Activated gamma-delta T cell treated with Interleukin-2 at 50 U/mL for 16 hours (primary cell): Measurements from ENCODE around the gene EMID1.

Experiments used
- DNase-seq: peaks from one replicate; pipeline ENCODE4 v3.0.0-alpha.2; 2020

EMID1 gene

GRCh38 chr22:29298641-29299040, 92.9 kb downstream of the EMID1 start:
- no peak for DNase-seq

- no peak for DNase-seq
Observed at GRCh38 chr22:29299136-29299900, 93.6 kb downstream of the EMID1 start.

GRCh38 chr22:29300467-29300806, 94.7 kb downstream of the EMID1 start:
- no peak for DNase-seq

GRCh38 chr22:29300807-29301601, 95.3 kb downstream of the EMID1 start:
- no peak for DNase-seq

GRCh38 chr22:29301716-29302401, 96.2 kb downstream of the EMID1 start:
- no peak for DNase-seq

GRCh38 chr22:29302402-29302680, 96.6 kb downstream of the EMID1 start:
- no peak for DNase-seq

GRCh38 chr22:29302681-29303465, 97.2 kb downstream of the EMID1 start:
- DNase-seq: no peak

GRCh38 chr22:29305836-29306174, 100.1 kb downstream of the EMID1 start:
- DNase-seq: no peak

- DNase-seq: peak; percentile 21
Observed at GRCh38 chr22:29306175-29306834, 100.6 kb downstream of the EMID1 start, which contains the start of gene GAS2L1. Gene GAS2L1 (plus strand): TSS chr22:29306650. CDS start chr22:29308106, 1,456 bp downstream.

- no peak for DNase-seq
Observed at GRCh38 chr22:29306835-29307595, 101.3 kb downstream of the EMID1 start.

- no peak for DNase-seq
Observed at GRCh38 chr22:29307596-29308147, 102.0 kb downstream of the EMID1 start.

GRCh38 chr22:29308148-29308790, 102.6 kb downstream of the EMID1 start:
- no peak for DNase-seq

GRCh38 chr22:29308791-29309262, 103.1 kb downstream of the EMID1 start:
- DNase-seq: no peak
